Hepatic stellate cell (primary cell): Measurements from ENCODE around the gene OR2B6.

Experiments used
- DNase-seq: peaks from one replicate; pipeline ENCODE4 v3.0.0; 2011; ENCODE audit warnings: low spot score

The OR2B6 gene

DNA sequence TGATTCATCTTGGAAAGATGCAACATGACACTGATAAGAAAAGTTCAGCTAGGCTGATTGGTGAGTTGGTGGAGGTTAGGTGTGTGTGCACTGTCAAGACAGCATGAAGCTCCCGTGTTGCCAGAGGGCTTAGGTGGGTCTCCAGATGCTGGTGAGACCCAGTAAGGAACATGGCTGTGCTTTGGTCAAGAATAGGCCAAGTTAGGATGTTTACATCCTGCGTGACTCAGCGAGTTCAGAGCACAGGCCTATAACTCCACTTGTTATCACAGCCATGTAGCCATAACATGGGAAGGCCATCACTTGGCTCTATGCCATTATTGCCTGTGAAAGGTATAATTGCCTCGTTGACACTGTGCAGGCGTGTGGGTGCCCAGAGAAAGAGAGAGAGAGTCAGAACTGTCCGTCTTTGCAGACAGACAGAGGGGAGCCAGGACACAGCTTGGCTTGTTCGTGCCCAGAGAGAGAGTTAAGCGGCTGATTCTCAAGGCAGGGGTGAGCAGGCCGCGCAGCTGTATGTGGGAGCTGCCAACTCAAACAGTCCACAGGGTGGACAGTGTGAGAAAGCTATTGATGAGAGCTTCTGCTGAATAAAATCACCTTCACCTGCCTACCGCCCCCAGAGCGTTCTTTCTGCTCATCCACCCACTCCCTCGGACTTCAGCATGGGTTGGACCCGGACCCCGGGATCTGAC lies 43.5 kb downstream of the OR2B6 start:
- DNase-seq = no peak

DNA sequence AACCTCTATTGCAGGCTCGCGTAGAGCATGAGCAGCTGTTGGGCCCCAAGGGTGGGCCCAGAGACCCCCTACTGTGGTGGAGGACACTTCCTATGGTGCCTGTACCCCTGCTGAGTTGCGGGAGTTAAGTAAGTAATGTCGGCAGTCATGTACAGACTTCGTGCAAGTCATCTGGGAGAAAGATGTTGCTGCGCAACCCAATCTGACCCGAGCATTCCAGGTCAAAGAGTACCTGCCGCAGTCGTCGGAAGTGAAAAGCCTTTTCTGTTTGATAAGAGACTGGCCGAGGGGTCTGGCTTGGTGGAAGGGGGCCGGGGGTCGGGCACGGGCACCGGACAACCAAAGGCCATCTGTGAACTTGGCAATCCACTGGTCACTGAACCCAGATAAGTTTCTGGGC lies 44.3 kb downstream of the OR2B6 start:
- no peak for DNase-seq

- DNase-seq = no peak
These were observed 44.7 kb downstream of the OR2B6 start for GRCh38 chr6:28001751-28002150.

GRCh38 chr6:28002161-28002560 lies 45.1 kb downstream of the OR2B6 start:
- DNase-seq = no peak

- no peak for DNase-seq
These were observed 46.0 kb downstream of the OR2B6 start for GRCh38 chr6:28003059-28003458.

- no peak for DNase-seq
These were observed 46.6 kb downstream of the OR2B6 start for GRCh38 chr6:28003661-28004060.

GRCh38 chr6:28004350-28005151 lies 47.5 kb downstream of the OR2B6 start:
- DNase-seq = no peak

DNA sequence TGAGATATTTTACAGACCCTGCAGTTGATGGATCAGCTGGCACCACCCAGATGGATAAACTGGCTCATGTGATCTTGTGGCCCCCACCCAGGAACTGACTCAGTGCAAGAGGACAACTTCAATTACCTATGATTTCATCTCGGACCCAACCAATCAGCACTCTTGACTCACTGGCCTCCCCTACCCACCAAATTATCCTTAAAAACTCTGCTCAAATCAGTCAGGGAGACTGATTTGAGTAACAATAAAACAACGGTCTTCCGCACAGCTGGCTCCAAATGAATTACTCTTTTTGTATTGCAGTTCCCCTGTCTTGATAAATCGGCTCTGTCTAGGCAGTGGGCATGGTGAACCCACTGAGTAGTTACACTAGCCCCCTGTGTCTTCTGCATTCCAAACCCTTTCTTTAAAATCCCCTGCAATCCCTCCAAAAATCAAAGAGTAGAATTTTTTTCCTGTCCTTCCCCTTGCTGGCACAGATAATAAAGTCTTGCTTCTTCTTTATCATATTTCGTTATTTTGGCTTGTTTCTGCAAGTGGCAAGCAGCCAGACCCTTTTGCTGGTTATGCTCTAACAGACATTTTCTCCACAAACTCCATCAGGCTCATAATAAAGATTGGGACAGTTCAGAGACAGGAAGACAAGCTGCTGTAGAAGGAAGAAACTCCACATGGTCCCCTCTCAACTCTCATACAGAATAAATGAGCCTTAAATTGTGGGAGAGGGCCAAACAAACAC lies 48.3 kb downstream of the OR2B6 start:
- no peak for DNase-seq

DNA sequence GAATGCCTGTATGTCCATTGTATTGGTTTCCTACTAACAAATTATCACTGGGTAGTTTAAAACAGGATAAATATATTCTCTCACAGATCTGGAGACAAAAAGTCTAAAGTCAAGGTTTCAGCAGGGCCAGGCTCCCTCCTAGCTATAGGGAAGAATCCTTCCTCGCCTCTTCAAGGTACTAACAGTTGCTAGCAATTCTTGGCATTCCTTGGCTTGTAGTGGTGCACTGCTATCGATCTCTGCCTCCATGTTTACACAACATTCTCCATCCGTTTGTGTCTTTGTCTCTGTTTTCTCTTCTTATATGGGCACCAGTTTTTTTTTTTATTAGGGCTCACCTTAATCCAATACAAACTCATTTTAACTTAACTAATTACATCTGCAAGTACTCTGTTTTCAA lies 48.9 kb downstream of the OR2B6 start:
- DNase-seq = no peak
